ENCODE measurements around the gene GID8.

GID8 gene

GRCh38 chr20:62971950-62972844 is 34.2 kb downstream of the GID8 start:
- peak; percentile 44 for DNase-seq

GRCh38 chr20:62972845-62973745 is 35.1 kb downstream of the GID8 start:
- DNase-seq, result no peak

DNA sequence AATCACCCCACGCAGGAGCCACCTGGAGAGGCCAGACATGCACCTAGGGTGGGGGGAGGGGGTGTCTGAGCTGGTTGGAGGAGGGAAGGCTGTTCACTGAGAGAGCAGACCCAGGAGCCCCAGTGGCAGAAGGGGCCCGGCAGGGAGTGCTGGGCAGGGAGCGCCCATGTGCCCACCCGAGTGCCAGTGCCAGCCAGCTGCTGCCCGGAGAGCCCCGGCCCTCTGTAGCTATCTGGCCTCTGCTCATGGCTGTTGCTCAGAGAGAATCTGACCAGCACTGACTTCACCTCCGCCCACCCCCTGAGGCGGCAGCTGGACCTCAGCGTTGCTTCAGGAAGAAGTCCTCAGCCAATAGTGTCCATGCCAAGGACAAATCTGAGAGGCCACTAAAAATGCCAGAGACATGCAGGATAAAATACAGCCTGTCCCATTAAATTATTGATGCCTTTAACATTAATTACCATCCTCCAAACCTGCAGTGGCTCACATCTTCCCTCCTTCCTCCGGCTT is 37.4 kb downstream of the GID8 start:
- DNase-seq, result no peak

DNA sequence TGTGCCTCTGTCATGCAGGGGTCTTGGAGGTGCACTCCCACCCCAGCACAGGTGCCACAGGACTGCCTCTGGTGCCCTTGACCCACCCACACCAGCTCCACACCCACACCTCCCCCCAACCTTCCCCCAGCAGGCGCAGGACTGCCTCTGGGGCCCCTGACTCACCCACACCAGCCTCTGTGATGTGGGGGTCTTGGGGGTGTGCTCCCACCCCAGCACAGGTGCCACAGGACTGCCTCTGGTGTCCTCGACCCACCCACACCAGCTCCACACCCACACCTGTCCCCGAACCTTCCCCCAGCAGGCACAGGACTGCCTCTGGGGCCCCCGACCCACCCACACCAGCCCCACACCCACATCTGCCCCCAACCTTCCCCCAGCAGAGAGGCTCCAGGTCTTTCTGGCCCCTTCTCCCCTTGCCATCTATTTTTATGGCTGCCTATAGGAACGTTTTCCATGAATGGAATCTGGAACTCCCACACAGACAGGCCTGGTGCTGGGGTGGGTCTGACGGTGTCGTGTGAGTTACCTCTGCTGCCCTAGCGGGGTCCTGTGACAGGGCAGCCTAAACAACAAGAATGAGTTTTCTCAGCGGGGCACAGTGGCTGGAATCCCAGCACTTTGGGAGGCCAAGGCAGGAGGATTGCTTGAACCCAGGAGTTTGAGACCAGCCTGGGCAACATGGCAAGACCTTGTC is 38.0 kb downstream of the GID8 start:
- DNase-seq, result no peak

DNA sequence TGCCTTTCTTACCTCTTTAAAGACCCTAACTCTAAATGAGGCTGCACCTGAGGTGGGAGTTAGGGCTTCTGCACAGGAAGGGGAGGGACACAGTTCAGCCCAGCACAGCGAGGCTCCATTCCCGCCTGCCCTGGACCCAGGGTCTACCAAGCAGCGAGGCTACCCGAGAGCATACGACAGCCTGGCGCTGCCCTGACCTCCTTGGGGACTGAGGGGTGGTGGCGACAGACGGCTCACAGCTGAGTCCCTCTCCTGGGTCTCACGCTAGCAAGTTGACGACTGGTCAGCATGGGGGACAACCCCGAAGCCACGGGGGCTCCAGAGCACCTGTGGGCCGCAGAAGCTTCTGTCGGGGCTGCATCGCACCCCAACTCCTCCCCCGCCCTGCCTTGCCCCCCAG is 38.9 kb downstream of the GID8 start:
- DNase-seq, result no peak

DNA sequence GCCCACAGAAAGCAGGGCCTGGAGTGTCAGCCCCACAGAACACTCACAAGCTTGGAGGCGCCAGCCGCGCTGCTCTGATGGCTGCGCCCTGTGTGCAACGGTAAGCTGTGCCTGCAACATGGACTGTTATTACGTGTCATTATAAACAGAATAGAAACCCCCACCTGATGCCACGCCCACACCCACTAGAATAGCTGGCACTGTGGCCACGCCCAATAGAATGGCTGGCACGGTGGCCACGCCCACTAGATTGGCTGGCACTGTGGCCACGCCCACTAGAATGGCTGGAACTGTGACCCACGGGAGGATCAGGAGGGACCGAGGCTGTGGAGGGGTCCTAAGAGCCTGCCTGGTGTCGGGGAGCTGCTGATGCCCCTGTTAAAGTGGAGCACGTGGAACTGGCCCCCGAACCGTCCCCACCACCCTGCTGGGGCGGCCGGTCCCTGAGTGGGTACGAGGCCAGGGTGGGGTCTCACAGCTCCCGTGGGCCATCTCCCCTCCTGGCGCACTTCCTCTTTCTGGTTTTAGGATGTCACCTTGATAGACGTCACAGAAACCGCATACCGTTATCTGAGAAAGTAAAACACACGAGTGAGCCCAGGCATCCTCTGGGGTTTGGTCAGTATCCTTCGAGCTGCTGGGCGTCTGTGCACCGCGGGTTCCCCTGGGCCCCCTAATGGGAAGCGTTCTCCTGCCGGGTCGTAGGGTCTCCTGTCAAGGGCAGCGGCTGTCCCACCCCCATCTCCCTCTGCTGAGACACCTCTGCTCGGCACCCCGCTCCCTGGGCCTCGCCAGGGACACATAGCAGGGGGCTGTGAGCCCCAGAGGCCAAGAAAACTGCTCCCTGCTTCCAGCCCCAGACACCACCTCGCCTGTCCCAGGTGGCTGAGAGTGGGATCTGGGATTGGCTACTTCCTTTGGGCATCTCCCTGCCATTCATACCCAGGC is 39.9 kb downstream of the GID8 start:
- no peak for DNase-seq

DNA sequence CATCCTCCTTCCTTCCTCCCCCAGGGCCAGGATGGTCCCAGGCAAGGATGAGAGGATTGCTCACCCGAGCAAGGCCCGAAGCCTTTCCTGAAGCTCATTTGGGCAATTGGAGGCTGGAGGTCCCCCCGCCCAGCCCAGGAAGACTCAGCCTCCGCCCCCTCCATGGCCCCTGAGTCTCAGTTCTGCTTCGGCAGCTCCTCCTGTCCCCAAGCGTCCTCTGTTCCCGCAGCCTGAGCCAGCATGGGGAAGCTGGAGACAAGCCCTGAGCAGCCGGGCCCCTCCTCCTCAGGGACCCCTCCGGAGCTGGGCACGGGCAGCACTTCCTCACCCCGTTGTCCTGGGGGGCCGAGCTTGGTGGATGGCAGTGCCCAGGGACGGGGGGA is 40.6 kb downstream of the GID8 start:
- no peak for DNase-seq

DNA sequence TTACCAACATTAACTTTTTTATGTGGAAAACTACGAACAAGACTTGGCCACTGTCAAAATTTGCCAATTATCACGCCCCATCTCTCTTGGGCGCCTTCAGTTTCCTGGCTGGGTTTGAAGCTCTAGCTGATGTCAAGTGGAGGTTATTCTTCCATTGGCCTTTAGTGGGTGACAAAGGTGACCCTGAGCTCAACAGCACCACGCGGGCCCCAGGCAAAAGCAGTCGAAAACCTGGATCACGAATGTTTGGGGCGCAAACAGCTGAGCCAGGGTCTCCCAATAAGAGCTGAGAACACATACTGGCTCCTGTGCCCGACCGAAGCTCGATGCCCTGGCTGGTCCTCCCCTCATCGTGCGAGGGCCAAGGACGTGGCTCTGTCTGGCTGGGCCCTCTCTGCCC is 41.4 kb downstream of the GID8 start:
- no peak for DNase-seq

GRCh38 chr20:62979876-62980373 is 42.0 kb downstream of the GID8 start:
- no peak for DNase-seq

DNA sequence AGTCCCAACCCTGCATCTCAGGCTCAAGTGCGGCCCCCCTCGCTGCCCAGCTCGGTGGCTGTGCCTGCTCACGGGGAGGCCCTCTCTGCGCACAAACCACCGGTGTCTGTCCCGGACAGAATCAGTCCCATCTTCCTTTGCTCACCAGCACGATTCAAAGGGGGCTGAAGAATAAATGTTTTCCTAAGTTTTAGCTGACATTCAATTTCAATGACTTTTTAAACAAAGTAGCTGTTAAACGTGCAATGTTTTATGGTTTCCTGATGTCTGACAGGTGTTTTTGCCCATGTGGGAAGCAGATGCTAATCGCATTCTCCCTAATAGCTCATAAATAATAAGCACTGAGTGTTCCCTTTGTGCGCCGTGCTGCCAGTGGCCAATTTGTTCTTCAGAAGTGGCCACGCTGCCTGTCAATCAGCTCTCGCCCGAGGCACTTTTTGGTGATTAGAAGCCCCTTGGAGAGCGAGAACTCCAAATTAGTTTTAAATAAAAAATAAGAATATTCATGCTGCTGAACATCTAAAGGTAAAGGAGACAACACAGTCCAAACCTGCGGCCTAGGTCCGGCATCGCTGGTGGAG is 42.5 kb downstream of the GID8 start:
- no peak for DNase-seq

DNA sequence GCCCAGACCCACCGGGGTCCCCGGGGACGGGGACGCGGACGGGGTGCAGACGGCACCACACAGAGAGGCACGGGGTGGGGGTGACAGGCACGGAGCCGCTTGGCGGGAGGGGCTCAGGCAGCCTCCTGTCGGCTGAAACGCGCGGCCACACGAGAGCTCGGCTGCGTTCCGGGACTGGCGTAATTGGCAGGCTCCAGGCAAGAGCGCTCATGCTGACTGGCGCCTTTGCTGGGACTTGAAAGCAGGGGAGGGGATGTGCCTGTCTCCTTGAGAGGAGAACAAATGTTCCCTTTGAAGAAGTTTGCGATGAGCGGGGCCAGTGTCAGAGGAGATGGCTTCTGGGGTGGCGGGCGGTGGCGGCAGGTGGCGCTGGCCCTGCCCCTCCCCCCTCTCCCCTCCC is 43.0 kb downstream of the GID8 start:
- DNase-seq, result no peak

DNA sequence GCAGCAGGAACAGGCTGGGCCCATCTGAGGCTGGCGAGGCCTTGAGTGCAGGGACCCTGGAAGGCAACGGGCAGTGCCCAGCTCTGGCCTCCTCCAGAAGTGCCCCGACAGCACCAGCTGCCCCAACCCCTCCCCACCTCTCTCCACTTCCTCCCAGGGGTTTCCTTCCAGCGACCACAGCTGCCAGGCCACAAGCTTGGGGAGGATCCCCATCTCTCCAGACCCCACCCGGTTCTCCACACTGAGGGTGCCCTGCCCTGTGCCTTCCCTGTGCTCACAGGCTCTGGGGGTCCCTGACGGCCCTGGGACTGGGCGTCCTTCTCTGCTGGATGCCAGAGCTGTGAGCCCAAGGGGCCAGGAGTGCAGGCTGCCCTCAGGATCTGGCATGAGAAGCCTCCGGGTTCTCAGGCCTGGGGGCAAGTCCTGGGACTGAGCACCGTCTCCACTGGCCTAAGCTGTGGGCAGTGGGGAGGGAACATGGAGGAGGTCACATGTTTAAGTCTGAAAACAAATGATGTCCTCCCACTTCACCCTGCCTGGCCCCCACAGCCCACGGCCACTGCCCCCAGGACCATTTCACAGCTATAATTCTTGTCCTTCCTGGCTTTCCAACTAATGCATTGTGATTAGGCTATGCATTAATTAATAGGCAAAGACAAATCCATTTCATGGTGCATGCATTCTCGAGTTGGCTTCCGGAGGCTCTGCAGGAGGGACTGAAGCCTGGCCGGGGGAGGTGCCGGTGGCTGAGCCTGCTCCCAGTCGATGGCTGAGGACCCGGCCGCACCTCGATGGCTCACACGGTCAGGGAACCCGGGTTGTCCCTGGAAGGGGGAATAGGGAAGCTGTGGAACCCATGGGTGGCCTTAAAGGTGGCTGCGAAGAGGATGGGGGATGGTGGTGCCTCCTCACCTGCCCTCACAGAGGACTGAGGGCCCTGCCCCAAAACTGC is 44.5 kb downstream of the GID8 start:
- DNase-seq, result no peak

DNA sequence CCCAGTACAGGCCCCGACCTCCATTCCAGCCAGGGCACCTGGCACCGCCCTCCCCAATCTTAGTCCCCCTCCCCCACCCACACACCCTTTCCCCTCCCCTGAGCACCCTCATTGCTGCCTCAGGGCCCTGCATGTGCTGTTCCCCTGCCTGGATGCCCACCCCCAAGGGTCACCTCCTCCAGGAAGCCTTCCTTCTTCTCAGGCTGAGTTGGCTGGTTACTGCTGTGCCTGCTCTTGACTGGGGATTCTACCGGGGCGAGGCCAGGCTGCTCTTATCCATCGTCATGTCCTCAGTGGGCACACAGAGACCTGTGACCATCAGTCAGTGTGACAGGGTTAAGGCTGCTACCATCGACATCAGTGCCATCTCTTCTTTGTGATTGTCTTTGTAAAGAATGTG is 45.3 kb downstream of the GID8 start:
- no peak for DNase-seq

DNA sequence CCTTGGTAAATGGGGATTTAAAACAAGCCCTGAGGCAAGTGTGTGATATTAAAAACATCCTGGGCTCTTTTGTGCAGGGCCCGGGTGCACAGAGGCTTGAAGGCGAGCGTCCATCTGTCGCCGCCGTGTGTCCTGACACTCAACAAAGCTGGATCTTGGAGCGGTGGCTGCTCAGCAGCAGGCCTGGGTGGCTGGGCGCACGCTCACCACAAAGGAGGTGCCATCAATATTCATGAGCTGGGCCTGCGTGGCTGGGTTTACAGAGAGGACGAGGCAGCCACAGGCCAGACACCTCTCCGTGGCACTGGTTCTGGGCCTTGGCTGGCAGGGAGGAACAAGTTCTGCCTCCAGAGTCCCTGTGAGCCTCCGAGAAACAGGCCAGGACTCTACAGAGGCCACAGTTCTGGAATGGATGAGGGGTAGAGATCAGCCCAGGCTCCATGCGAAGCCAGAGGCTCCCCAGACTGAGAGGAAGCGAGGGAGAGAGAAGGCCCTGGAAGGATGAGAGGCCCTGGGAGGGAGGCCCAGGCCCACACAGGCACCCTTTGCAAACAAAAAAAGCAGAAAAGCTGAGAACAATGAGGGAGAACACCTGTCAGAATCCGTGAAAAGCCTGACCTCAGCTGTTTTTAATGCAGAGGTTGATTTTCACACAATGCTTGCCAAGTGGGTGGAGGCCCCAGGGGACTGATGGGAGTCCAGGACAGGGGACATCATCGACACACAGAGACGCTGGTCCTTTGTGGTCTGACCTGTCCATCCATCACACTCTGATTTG is 46.9 kb downstream of the GID8 start:
- peak; percentile 29 for DNase-seq

- no peak for DNase-seq
Observed at GRCh38 chr20:62985444-62985778, 47.5 kb downstream of the GID8 start.

DNA sequence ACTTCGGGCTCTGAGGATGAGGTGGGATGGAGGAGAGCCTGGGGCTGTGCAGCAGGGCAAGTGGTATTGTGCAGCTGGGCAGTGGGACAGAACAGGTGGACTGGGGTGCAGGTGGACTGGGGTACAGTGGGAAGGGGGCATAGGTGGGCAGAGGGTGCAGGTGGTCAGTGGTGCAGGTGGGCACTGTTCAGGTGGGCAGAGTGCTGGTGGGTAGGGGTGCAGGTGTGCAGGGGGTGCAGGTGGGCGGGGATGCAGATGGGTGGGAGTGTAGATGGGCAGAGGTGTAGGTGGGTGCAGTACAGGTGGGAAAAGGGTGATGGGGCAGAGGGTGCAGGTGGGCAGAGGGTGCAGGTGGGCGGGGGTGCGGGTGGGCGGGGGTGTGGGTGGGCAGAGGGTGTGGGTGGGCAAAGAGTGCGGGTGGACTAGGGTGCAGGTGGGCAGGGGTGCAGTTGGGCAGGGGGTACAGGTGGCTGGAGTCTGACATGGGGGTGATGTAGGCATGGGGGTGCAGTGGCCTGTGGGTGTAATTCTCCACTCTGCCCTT is 48.4 kb downstream of the GID8 start:
- no peak for DNase-seq

DNA sequence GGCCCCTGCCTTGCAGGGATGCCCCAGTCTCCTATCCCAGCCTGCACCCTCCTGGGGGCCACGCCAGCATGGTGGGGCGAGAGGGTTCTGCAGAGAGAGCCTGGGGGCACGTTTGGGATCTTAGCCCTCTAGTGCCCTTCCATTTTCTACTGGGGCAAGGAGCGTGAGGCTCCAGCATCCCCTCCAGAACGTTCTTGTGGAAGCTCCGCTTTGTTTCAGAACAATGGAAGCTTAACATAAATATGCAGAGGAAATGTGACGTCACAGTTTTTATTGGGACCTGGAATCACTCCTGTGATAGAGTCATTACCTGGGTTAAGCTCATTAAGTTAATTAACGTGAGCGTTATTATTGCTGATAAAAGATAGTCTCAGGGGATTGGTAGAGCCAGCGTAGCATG is 49.2 kb downstream of the GID8 start:
- DNase-seq, result no peak

DNA sequence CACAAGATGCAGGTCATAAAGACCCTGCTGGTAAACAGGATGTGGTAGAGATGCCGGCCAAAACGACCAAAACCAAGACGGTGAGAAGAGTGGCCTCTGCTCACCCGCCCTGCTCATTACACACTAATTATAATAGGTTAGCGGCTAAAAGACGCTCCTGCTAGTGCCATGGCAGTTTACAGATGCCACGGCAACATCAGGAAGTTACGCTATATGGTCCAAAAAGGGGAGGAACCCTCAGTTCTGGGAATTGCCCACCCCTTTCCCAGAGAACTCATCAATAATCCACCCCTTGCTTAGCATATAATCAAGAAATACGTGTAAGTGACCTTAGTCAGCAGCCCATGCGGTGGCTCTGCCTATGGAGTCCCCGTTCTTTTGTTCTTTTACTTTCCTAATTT is 51.3 kb downstream of the GID8 start:
- no peak for DNase-seq

- DNase-seq, result no peak
Observed at GRCh38 chr20:62990306-62990825, 52.4 kb downstream of the GID8 start.
